MM.1S (cell line): ENCODE results near the gene SLC47A2.

Experiments
- DNase-seq: peaks from one replicate; pipeline ENCODE4 v3.0.0-alpha.2; 2015
- H2AFZ ChIP-seq: fragments of 300-600 bp; sonication (generic); 2 replicates; pipeline ENCODE4 v1.6.0; 2016; ENCODE audit warnings: antibody characterized with exemption, low read length
- H3F3A ChIP-seq: fragments of 300-600 bp; sonication (generic); 2 replicates; pipeline ENCODE4 v1.6.1; 2016; ENCODE audit warnings: mild to moderate bottlenecking, antibody characterized with exemption, low read length, moderate library complexity, mixed read lengths; ENCODE audit not compliant: insufficient read depth
- H3K27ac ChIP-seq: fragments of 300-600 bp; sonication (generic); 2 replicates; pipeline ENCODE4 v1.5.1; 2016; ENCODE audit warnings: mild to moderate bottlenecking, low read length
- H3K27me3 ChIP-seq: fragments of 300-600 bp; sonication (generic); replicated peaks from 2 replicates; pipeline ENCODE4 v1.6.0; 2016; ENCODE audit warnings: low read length; ENCODE audit not compliant: insufficient read depth
- H3K36me3 ChIP-seq: fragments of 300-600 bp; sonication (generic); replicated peaks from 2 replicates; pipeline ENCODE4 v1.6.1; 2016; ENCODE audit warnings: mild to moderate bottlenecking, low read length, mixed read lengths; ENCODE audit not compliant: insufficient read depth
- H3K4me1 ChIP-seq: fragments of 300-600 bp; sonication (generic); 2 replicates; pipeline ENCODE4 v1.6.1; 2016; ENCODE audit warnings: low read length, mixed read lengths
- H3K4me2 ChIP-seq: fragments of 300-600 bp; sonication (generic); 2 replicates; pipeline ENCODE4 v1.6.0; 2016; ENCODE audit warnings: low read depth, low read length
- H3K4me3 ChIP-seq: fragments of 300-600 bp; sonication (generic); 2 replicates; pipeline ENCODE4 v1.5.1; 2016; ENCODE audit warnings: low read length, mixed read lengths
- H3K79me2 ChIP-seq: fragments of 300-600 bp; sonication (generic); 2 replicates; pipeline ENCODE4 v1.6.1; 2016; ENCODE audit warnings: mixed run types, low read length, mixed read lengths
- H3K9ac ChIP-seq: fragments of 300-600 bp; sonication (generic); 2 replicates; pipeline ENCODE4 v1.6.1; 2016; ENCODE audit warnings: low read length, mixed read lengths
- H3K9me2 ChIP-seq: fragments of 300-600 bp; sonication (generic); replicated peaks from 2 replicates; pipeline ENCODE4 v1.6.1; 2016; ENCODE audit warnings: mild to moderate bottlenecking, low read length, mixed read lengths; ENCODE audit not compliant: insufficient read depth
- H3K9me3 ChIP-seq: fragments of 300-600 bp; sonication (generic); replicated peaks from 2 replicates; pipeline ENCODE4 v1.6.1; 2016; ENCODE audit warnings: mild to moderate bottlenecking, low read length, mixed read lengths; ENCODE audit not compliant: insufficient read depth
- H4K20me1 ChIP-seq: fragments of 300-600 bp; sonication (generic); 2 replicates; pipeline ENCODE4 v1.6.1; 2016; ENCODE audit warnings: mild to moderate bottlenecking, low read length, moderate library complexity, mixed read lengths; ENCODE audit not compliant: insufficient read depth
- EZH2 ChIP-seq: fragments of 300-600 bp; sonication (generic); optimal IDR thresholded peaks from 2 replicates; pipeline ENCODE3; 2017; ENCODE audit warnings: low read depth, mild to moderate bottlenecking, antibody characterized with exemption, low read length, mixed read lengths
- EZH2phosphoT487 ChIP-seq: fragments of 300-600 bp; sonication (generic); IDR thresholded peaks from 2 replicates; pipeline ENCODE4 v1.6.1; 2018; ENCODE audit warnings: antibody characterized with exemption, low read length
- TF ChIP-seq, protein P1 (sequence below): fragments of 300-600 bp; sonication (generic); IDR thresholded peaks from 2 replicates; pipeline ENCODE4 v1.5.1; 2016; ENCODE audit warnings: antibody characterized with exemption, low read length, mixed read lengths

SLC47A2 gene

DNA sequence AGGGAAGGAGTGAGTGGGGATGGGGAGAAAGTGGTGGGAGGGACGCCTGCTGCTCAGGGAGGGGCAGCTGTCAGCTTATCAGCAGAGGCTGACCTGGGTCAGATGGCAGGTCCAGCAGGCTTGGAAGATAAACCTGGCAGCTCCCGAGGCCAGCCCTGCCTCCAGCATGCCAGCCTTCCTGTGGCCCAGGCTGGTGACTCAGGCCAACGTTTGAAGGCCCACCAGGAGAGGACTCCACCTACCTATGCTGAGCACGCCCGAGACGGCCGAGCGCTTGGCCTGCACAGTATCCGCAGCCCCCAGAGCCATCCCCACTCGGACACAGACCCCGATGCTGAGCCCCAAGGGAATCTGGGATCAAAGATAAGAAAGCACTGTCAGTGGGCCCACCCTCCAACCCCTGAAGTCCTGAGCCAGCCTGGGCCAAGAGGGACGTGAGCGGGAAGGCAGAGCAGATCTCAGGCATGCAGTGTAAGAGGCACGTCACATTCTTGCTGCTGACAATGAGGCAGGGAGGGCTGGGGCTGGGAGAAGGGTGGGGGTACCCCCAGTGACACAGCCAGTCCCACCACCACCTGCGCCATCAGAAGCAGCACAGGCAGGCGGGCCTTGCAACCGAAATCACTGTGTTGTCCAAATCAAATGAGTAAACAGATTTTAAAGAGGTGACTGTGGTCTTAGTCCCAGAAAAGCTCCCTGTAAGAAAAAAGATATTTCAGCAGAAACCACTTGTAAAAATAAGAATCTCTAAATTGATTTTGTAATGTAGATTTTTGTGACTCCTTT is 12.4 kb downstream of the SLC47A2 start:
- no peak overlapping the region for H3K4me3 ChIP-seq
- no peaks in the 10 kb centered on the region for H3K27me3 ChIP-seq
- TF ChIP-seq EZH2 (no peak), EZH2phosphoT487 (no peak)
- TF ChIP-seq, protein P1, sequence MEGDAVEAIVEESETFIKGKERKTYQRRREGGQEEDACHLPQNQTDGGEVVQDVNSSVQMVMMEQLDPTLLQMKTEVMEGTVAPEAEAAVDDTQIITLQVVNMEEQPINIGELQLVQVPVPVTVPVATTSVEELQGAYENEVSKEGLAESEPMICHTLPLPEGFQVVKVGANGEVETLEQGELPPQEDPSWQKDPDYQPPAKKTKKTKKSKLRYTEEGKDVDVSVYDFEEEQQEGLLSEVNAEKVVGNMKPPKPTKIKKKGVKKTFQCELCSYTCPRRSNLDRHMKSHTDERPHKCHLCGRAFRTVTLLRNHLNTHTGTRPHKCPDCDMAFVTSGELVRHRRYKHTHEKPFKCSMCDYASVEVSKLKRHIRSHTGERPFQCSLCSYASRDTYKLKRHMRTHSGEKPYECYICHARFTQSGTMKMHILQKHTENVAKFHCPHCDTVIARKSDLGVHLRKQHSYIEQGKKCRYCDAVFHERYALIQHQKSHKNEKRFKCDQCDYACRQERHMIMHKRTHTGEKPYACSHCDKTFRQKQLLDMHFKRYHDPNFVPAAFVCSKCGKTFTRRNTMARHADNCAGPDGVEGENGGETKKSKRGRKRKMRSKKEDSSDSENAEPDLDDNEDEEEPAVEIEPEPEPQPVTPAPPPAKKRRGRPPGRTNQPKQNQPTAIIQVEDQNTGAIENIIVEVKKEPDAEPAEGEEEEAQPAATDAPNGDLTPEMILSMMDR = no peak
- no peaks in the 10 kb centered on the region for H3K36me3 ChIP-seq
- H3K9me3 ChIP-seq = no peaks in the 10 kb centered on the region
- no peak overlapping the region for H3K4me2 ChIP-seq
- H4K20me1 ChIP-seq = no peaks in the 10 kb centered on the region
- no peaks in the 10 kb centered on the region for H3F3A ChIP-seq
- H3K27ac ChIP-seq = no peak overlapping the region
- no peaks in the 10 kb centered on the region for H3K79me2 ChIP-seq
- H3K4me1 ChIP-seq = no peaks in the 10 kb centered on the region
- H2AFZ ChIP-seq = no peak overlapping the region
- no peak for DNase-seq
- no peaks in the 10 kb centered on the region for H3K9me2 ChIP-seq
- H3K9ac ChIP-seq = no peak overlapping the region

- Histone ChIP-seq H3K9me2 (no peaks in the 10 kb centered on the region), H3K79me2 (no peaks in the 10 kb centered on the region), H3K4me1 (no peaks in the 10 kb centered on the region), H2AFZ (no peak overlapping the region), H3K27ac (no peak overlapping the region), H3K4me2 (no peak overlapping the region), H3K9me3 (no peaks in the 10 kb centered on the region), H4K20me1 (no peaks in the 10 kb centered on the region), H3F3A (no peaks in the 10 kb centered on the region), H3K36me3 (no peaks in the 10 kb centered on the region), H3K4me3 (no peak overlapping the region), H3K9ac (no peak overlapping the region), H3K27me3 (no peaks in the 10 kb centered on the region)
- DNase-seq = no peak
- TF ChIP-seq, protein P1 = no peak
- TF ChIP-seq EZH2 (no peak), EZH2phosphoT487 (no peak)
These were observed 13.1 kb downstream of the SLC47A2 start for GRCh38 chr17:19703106-19703827.

DNA sequence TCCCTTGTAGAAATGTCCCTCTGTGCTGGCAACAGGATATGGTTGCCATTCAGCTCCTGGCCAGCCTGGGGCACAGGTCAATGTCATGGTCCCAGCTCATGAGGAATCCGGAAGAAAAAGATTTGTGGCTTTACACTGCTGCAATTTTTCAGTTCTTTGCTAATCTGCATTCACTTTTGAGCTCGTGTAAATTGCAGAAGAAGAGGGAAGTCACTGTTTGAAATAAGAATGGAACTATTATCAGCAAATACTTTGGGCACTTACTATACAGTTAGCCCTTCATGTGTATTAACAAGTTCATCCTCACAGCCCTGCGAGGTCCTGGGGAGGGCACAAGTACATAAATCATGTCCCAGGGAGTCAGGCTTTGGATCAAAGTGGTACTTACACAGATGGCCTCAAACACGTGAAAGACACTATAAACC is 14.2 kb downstream of the SLC47A2 start:
- Histone ChIP-seq H3K9ac (no peak overlapping the region), H3K4me3 (no peak overlapping the region), H2AFZ (no peak overlapping the region), H3K27ac (no peak overlapping the region), H3K9me3 (no peaks in the 10 kb centered on the region), H3F3A (no peaks in the 10 kb centered on the region), H4K20me1 (no peaks in the 10 kb centered on the region), H3K79me2 (no peaks in the 10 kb centered on the region), H3K36me3 (no peaks in the 10 kb centered on the region), H3K27me3 (no peaks in the 10 kb centered on the region), H3K4me2 (no peak overlapping the region), H3K9me2 (no peaks in the 10 kb centered on the region), H3K4me1 (no peaks in the 10 kb centered on the region)
- DNase-seq = no peak
- TF ChIP-seq EZH2 = no peak
- TF ChIP-seq EZH2phosphoT487 = no peak
